Measurements from ENCODE around the gene ZFYVE21.
"Not testable (repeated sequence)": the region's sequence is repeated elsewhere in the genome, so short reads cannot be mapped to it uniquely, and the experiment has no call there.

The ZFYVE21 gene

GRCh38 chr14:103758059-103758776 lies 42.6 kb downstream of the ZFYVE21 start:
- Mint-ChIP-seq H3K4me1 (ENCODE audit: low read depth) (no peaks in the 10 kb centered on the region), H3K27ac (no peak overlapping the region), H3K27me3 (ENCODE audit: low read depth) (no peaks in the 10 kb centered on the region), H3K4me3 (no peak overlapping the region), H3K36me3 (ENCODE audit: low read depth) (no peaks in the 10 kb centered on the region), H3K9me3 (no peaks in the 10 kb centered on the region)
- no peak for DNase-seq (ENCODE audit: low spot score)

- Mint-ChIP-seq H3K36me3 (ENCODE audit: low read depth) (no peaks in the 10 kb centered on the region), H3K27me3 (ENCODE audit: low read depth) (no peaks in the 10 kb centered on the region), H3K4me1 (ENCODE audit: low read depth) (no peaks in the 10 kb centered on the region), H3K9me3 (no peaks in the 10 kb centered on the region), H3K4me3 (no peak overlapping the region), H3K27ac (no peak overlapping the region)
- DNase-seq (ENCODE audit: low spot score) = no peak
Measured at GRCh38 chr14:103762036-103762435, 46.4 kb downstream of the ZFYVE21 start.

- Mint-ChIP-seq H3K4me1 (ENCODE audit: low read depth) (no peaks in the 10 kb centered on the region), H3K36me3 (ENCODE audit: low read depth) (no peaks in the 10 kb centered on the region), H3K9me3 (no peaks in the 10 kb centered on the region), H3K27me3 (ENCODE audit: low read depth) (no peaks in the 10 kb centered on the region), H3K4me3 (no peak overlapping the region), H3K27ac (no peak overlapping the region)
- no peak for DNase-seq (ENCODE audit: low spot score)
Measured at GRCh38 chr14:103762541-103762940, 46.9 kb downstream of the ZFYVE21 start.

- no peaks in the 10 kb centered on the region for H3K9me3 Mint-ChIP-seq
- no peak for DNase-seq (ENCODE audit: low spot score)
- H3K4me1 Mint-ChIP-seq (ENCODE audit: low read depth) = no peaks in the 10 kb centered on the region
- H3K36me3 Mint-ChIP-seq (ENCODE audit: low read depth) = no peaks in the 10 kb centered on the region
- no peak overlapping the region for H3K27ac Mint-ChIP-seq
- no peaks in the 10 kb centered on the region for H3K27me3 Mint-ChIP-seq (ENCODE audit: low read depth)
- no peak overlapping the region for H3K4me3 Mint-ChIP-seq
Measured at GRCh38 chr14:103763730-103764488, 48.3 kb downstream of the ZFYVE21 start.

- Mint-ChIP-seq H3K4me3 (no peak overlapping the region), H3K27me3 (ENCODE audit: low read depth) (no peaks in the 10 kb centered on the region), H3K36me3 (ENCODE audit: low read depth) (no peaks in the 10 kb centered on the region), H3K27ac (no peak overlapping the region), H3K4me1 (ENCODE audit: low read depth) (no peaks in the 10 kb centered on the region), H3K9me3 (no peaks in the 10 kb centered on the region)
- no peak for DNase-seq (ENCODE audit: low spot score)
Measured at GRCh38 chr14:103765526-103765925, 49.9 kb downstream of the ZFYVE21 start.

- H3K36me3 Mint-ChIP-seq (ENCODE audit: low read depth) = peaks cover 2% of the 10 kb centered on the region
- no peak overlapping the region for H3K27ac Mint-ChIP-seq
- no peak overlapping the region for H3K4me3 Mint-ChIP-seq
- no peaks in the 10 kb centered on the region for H3K27me3 Mint-ChIP-seq (ENCODE audit: low read depth)
- no peaks in the 10 kb centered on the region for H3K4me1 Mint-ChIP-seq (ENCODE audit: low read depth)
- H3K9me3 Mint-ChIP-seq = peaks cover 5% of the 10 kb centered on the region
- no peak for DNase-seq (ENCODE audit: low spot score)
Measured at GRCh38 chr14:103767336-103767894, 51.8 kb downstream of the ZFYVE21 start.

GRCh38 chr14:103770500-103770899 lies 54.9 kb downstream of the ZFYVE21 start:
- H3K27me3 Mint-ChIP-seq (ENCODE audit: low read depth) = no peaks in the 10 kb centered on the region

GRCh38 chr14:103770902-103771301 lies 55.3 kb downstream of the ZFYVE21 start:
- Mint-ChIP-seq H3K27ac (no peak overlapping the region), H3K36me3 (ENCODE audit: low read depth) (peaks cover 2% of the 10 kb centered on the region), H3K9me3 (peaks cover 5% of the 10 kb centered on the region), H3K27me3 (ENCODE audit: low read depth) (no peaks in the 10 kb centered on the region), H3K4me1 (ENCODE audit: low read depth) (no peaks in the 10 kb centered on the region), H3K4me3 (no peak overlapping the region)
- no peak for DNase-seq (ENCODE audit: low spot score)

More at GRCh38 chr14:103770500-103770899, 54.9 kb downstream of the ZFYVE21 start:
- Mint-ChIP-seq H3K27ac (no peak overlapping the region), H3K4me1 (ENCODE audit: low read depth) (no peaks in the 10 kb centered on the region), H3K36me3 (ENCODE audit: low read depth) (peaks cover 2% of the 10 kb centered on the region), H3K9me3 (peaks cover 5% of the 10 kb centered on the region), H3K4me3 (no peak overlapping the region)
- DNase-seq (ENCODE audit: low spot score) = no peak

GRCh38 chr14:103772078-103772712 lies 56.6 kb downstream of the ZFYVE21 start:
- H3K9me3 Mint-ChIP-seq = peaks cover 5% of the 10 kb centered on the region
- no peak for DNase-seq (ENCODE audit: low spot score)
- no peaks in the 10 kb centered on the region for H3K4me1 Mint-ChIP-seq (ENCODE audit: low read depth)
- H3K27me3 Mint-ChIP-seq (ENCODE audit: low read depth) = no peaks in the 10 kb centered on the region
- no peak overlapping the region for H3K4me3 Mint-ChIP-seq
- H3K27ac Mint-ChIP-seq = no peak overlapping the region
- peaks cover 2% of the 10 kb centered on the region for H3K36me3 Mint-ChIP-seq (ENCODE audit: low read depth)

- H3K4me1 Mint-ChIP-seq (ENCODE audit: low read depth) = no peaks in the 10 kb centered on the region
- no peaks in the 10 kb centered on the region for H3K27me3 Mint-ChIP-seq (ENCODE audit: low read depth)
- H3K4me3 Mint-ChIP-seq = no peak overlapping the region
- no peak for DNase-seq (ENCODE audit: low spot score)
- peaks cover 5% of the 10 kb centered on the region for H3K9me3 Mint-ChIP-seq
- H3K27ac Mint-ChIP-seq = no peak overlapping the region
- peaks cover 2% of the 10 kb centered on the region for H3K36me3 Mint-ChIP-seq (ENCODE audit: low read depth)
Measured at GRCh38 chr14:103773521-103773920, 57.9 kb downstream of the ZFYVE21 start.

GRCh38 chr14:103775506-103775905 lies 59.9 kb downstream of the ZFYVE21 start:
- Mint-ChIP-seq H3K4me1 (ENCODE audit: low read depth) (no peaks in the 10 kb centered on the region), H3K27ac (no peak overlapping the region), H3K4me3 (no peak overlapping the region), H3K9me3 (peaks cover 5% of the 10 kb centered on the region), H3K36me3 (ENCODE audit: low read depth) (peaks cover 2% of the 10 kb centered on the region), H3K27me3 (ENCODE audit: low read depth) (no peaks in the 10 kb centered on the region)
- no peak for DNase-seq (ENCODE audit: low spot score)

GRCh38 chr14:103776319-103776718 lies 60.7 kb downstream of the ZFYVE21 start:
- H3K27ac Mint-ChIP-seq; H3K4me1 Mint-ChIP-seq (ENCODE audit: low read depth); H3K27me3 Mint-ChIP-seq (ENCODE audit: low read depth); DNase-seq (ENCODE audit: low spot score); H3K9me3 Mint-ChIP-seq; H3K4me3 Mint-ChIP-seq; H3K36me3 Mint-ChIP-seq (ENCODE audit: low read depth): not testable (repeated sequence)

GRCh38 chr14:103782376-103782775 lies 66.8 kb downstream of the ZFYVE21 start:
- H3K4me1 Mint-ChIP-seq (ENCODE audit: low read depth) = no peaks in the 10 kb centered on the region
- no peaks in the 10 kb centered on the region for H3K36me3 Mint-ChIP-seq (ENCODE audit: low read depth)
- DNase-seq (ENCODE audit: low spot score) = no peak

More at GRCh38 chr14:103782376-103782775, 66.8 kb downstream of the ZFYVE21 start:
- Mint-ChIP-seq H3K9me3 (no peaks in the 10 kb centered on the region), H3K27me3 (ENCODE audit: low read depth) (no peaks in the 10 kb centered on the region), H3K4me3 (no peak overlapping the region), H3K27ac (no peak overlapping the region)
